HG03095 (cell line): Measurements from ENCODE around the gene NDUFS5.
"Not testable (repeated sequence)": the region's sequence is repeated elsewhere in the genome, so short reads cannot be mapped to it uniquely, and the experiment has no call there.

ENCODE experiments used
- ATAC-seq: cut with Tn5 transposase; IDR thresholded peaks from one replicate; pipeline ENCODE4 v1.9.1; 2021; ENCODE audit warnings: moderate library complexity; ENCODE audit not compliant: unreplicated experiment

The NDUFS5 gene

DNA sequence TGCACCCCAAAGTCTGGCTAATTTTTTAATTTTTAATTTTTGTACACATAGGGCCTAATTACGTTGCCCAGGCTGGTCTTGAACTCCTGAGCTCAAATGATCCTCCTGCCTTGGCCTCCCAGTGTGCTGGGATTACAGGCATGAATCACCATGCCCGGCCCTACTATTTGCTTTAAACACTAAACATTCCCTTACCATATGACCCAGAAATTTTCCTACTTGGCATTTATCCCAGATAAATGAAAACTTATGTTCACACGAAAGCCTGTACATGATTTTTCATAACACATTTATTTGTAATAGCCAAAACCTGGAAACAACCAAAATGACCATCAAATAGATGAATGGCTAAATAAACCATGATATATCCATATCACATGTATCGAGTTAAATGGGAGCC, 35.8 kb downstream of the NDUFS5 start:
- ATAC-seq = no peak

DNA sequence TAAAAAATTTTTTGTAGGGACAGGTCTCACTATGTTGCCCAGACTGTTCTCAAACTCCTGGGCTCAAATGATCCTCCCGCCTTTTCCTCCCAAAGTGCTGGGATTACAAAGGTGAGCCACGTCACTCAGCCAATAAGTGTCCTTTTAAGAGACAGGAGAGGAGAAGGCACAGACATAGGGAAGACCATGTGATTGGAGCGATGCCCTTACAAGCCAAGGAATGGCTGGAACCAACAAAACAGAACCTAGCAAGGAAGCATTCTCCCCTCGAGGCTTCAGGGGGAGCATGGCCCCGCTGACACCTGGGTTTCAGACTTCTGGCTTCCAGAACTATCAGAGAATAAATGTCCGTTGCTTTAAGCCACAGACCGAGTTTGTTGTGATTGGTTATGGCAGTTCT, 37.0 kb downstream of the NDUFS5 start:
- no peak for ATAC-seq

DNA sequence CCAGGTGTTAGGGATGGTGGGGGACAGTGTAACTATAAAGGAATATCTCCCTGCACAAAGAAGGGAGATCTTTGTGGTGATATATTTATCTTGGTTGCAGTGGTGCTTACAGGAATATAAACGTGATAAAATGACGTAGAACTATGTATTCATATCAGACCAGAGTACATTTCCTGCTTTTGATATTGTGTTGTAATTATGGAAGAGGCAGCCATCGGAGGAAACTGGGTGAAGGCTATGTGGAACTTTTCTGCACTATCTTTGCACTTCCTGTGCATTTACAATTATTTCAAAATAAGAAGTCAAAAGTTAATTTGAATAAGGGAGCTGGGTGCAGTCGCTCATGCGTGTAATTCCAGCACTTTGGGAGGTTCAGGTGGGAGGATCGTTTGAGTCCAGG, 37.6 kb downstream of the NDUFS5 start:
- ATAC-seq = no peak

- no peak for ATAC-seq
Measured at GRCh38 chr1:39065542-39065941, 39.4 kb downstream of the NDUFS5 start.

GRCh38 chr1:39068227-39068626, 42.1 kb downstream of the NDUFS5 start:
- ATAC-seq = not testable (repeated sequence)

GRCh38 chr1:39071557-39071956, 45.4 kb downstream of the NDUFS5 start:
- not testable (repeated sequence) for ATAC-seq

DNA sequence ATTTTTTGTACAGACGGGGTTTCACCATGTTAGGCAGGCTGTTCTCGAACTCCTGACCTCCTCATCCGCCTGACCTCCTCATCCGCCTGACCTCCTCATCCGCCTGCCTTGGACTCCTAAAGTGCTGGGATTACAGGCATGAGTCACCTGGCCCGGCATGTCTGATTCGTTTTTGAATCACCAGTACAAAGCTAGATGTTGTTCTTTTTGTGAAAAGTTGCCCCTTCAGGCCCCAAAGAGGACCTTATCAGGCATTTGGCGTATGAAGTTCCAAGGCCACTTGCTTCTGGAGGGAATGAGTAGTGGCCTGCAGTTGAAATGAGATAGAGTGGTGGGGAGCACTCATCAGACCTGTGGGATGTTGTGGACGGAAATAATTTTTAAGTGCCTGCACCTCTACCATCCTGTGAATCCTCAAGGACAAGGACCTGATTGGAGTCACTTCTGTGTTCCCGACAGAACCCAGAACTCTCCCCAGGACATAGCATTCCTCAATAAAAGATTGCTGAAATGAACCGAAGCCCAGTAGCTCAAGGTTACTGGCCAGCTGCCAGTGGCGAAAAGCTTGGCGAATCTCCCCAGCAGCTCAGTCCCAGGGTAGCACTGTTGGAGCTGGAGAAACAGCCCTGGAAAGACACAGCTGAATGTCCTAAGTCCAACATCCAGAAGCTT, 50.1 kb downstream of the NDUFS5 start:
- ATAC-seq = no peak

- no peak for ATAC-seq
Measured at GRCh38 chr1:39076799-39077148, 50.6 kb downstream of the NDUFS5 start.

DNA sequence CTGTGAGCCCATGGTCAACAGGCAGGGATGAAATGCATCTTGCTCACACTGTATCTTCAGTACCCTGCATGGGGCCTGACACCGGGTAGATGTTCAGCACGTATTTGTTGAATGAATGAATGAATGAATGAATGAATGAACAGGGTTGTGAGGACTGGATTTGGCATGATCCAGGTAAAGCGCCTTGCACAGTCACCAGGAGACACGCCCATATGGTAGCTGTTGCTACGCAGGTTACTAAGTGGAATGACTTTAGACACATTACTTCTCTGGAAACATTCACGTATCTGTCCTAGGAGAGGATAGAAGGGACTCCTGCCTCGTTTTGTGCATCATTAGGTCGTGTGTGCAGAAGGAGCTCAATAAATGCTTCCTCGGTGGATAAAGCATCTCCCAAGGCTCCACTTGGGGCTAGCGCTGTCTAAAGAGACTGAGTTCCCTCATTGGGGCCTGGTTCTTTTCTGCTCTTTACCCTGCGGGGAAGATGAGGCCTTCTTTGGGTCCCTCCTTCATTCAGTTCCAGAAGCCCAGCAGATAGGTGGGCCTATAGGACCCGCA, 54.2 kb downstream of the NDUFS5 start:
- ATAC-seq = no peak

DNA sequence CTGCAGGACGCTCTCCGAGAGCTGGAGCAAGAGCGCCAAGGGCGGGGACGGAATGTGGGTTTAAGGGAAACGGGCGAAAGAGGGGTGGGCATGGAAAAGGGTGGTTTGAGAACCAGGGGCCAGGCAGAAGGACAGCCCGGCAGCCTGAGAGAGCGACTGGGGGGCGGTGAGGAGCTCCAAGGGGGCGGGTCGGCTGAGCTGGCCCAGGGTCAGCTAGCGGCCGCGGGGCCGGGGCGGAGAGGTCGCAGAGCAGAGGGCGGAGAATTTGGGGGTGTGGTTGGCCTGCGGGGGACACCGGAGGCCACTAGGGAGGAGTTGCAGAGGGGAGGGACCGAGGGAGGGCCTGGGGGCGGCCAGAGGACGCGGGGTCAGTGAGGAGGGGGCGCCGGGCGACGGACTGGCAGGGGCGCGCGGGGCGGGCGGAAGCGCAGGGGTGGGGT, 54.7 kb downstream of the NDUFS5 start:
- ATAC-seq = no peak

GRCh38 chr1:39081271-39082009, 55.3 kb downstream of the NDUFS5 start:
- no peak for ATAC-seq

GRCh38 chr1:39082010-39082799, 56.1 kb downstream of the NDUFS5 start:
- no peak for ATAC-seq

DNA sequence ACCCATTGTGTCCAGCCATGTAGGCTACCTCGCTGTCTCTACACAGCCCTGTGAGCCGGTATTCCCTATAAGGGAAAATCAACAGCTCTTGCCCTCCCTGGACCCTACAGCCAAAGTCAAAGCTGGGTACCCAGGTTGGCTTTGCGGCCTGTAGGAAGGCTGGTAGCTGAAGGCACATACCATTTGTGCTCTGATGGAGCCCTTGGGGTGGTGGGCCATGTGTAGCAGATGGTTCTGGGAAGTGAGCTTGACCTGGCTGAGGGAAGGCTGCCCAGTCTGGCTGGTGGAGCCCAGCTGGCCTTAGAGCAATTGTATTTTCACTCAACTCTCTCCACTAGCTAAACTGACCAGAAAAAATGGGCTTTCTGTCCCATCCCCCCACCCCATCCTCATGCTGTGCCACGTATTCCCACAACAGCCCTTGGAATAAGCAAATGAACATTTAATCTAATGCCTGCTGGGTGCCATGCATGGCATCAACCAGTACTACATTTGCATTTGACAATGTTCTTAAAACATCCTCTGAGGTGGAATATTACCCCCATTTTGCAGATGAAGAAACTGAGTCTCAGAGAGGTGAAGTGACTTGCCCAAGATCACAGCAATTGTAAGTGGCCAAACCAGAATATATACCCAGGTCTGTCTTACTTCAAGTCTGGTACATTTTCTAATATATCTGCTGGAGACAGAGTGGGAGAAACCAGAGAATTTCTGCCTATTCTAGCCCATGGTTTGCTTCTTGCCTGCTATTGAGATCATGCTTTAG, 56.8 kb downstream of the NDUFS5 start:
- ATAC-seq = no peak

GRCh38 chr1:39084191-39084590, 58.0 kb downstream of the NDUFS5 start:
- ATAC-seq = no peak
